EL (cell line): ENCODE data around the gene PLCH1.

Experiments
- DNase-seq: peaks from one replicate; pipeline ENCODE4 v3.0.0-alpha.2; 2016

PLCH1 gene

GRCh38 chr3:155519078-155519477 lies 225.8 kb downstream of the PLCH1 start:
- no peak for DNase-seq

- no peak for DNase-seq
Measured at GRCh38 chr3:155517903-155518302, 227.0 kb downstream of the PLCH1 start.

- no peak for DNase-seq
Measured at GRCh38 chr3:155516439-155516838, 228.4 kb downstream of the PLCH1 start.

GRCh38 chr3:155512867-155513261 lies 232.0 kb downstream of the PLCH1 start:
- DNase-seq: no peak

- no peak for DNase-seq
Measured at GRCh38 chr3:155512175-155512866, 232.6 kb downstream of the PLCH1 start.

- no peak for DNase-seq
Measured at GRCh38 chr3:155504682-155505081, 240.2 kb downstream of the PLCH1 start.

GRCh38 chr3:155502630-155503029 lies 242.2 kb downstream of the PLCH1 start:
- no peak for DNase-seq

GRCh38 chr3:155500194-155500818 lies 244.6 kb downstream of the PLCH1 start:
- no peak for DNase-seq

GRCh38 chr3:155497930-155498647 lies 246.8 kb downstream of the PLCH1 start:
- DNase-seq: peak; percentile 88

GRCh38 chr3:155496206-155496605 lies 248.7 kb downstream of the PLCH1 start:
- no peak for DNase-seq

- DNase-seq: no peak
Measured at GRCh38 chr3:155495387-155495786, 249.5 kb downstream of the PLCH1 start.

- DNase-seq: no peak
Measured at GRCh38 chr3:155494332-155494731, 250.5 kb downstream of the PLCH1 start.

- no peak for DNase-seq
Measured at GRCh38 chr3:155492841-155493240, 252.0 kb downstream of the PLCH1 start.

GRCh38 chr3:155491696-155492095 lies 253.2 kb downstream of the PLCH1 start:
- no peak for DNase-seq

GRCh38 chr3:155488671-155489070 lies 256.2 kb downstream of the PLCH1 start:
- no peak for DNase-seq

- DNase-seq: no peak
Measured at GRCh38 chr3:155485897-155486296, 259.0 kb downstream of the PLCH1 start.

- no peak for DNase-seq
Measured at GRCh38 chr3:155481591-155481990, 263.3 kb downstream of the PLCH1 start.

GRCh38 chr3:155481089-155481488 lies 263.8 kb downstream of the PLCH1 start:
- no peak for DNase-seq

GRCh38 chr3:155465664-155466063 lies 279.2 kb downstream of the PLCH1 start:
- no peak for DNase-seq

GRCh38 chr3:155462672-155463071 lies 282.2 kb downstream of the PLCH1 start:
- no peak for DNase-seq

- no peak for DNase-seq
Measured at GRCh38 chr3:155457591-155457990, 287.3 kb downstream of the PLCH1 start.

- DNase-seq: no peak
Measured at GRCh38 chr3:155455765-155456164, 289.1 kb downstream of the PLCH1 start.

GRCh38 chr3:155453512-155453911 lies 291.4 kb downstream of the PLCH1 start:
- DNase-seq: no peak

GRCh38 chr3:155449613-155450267 lies 295.1 kb downstream of the PLCH1 start:
- no peak for DNase-seq
